ENCODE measurements around the gene KDELR3. TPM values are rescaled to one million over a fixed set of nuclear protein-coding genes. Genes with fewer than 3 reads are reported as not detected.

The KDELR3 gene
- total RNA-seq, 1 experiment from 2014 or later = 15.5 TPM

DNA sequence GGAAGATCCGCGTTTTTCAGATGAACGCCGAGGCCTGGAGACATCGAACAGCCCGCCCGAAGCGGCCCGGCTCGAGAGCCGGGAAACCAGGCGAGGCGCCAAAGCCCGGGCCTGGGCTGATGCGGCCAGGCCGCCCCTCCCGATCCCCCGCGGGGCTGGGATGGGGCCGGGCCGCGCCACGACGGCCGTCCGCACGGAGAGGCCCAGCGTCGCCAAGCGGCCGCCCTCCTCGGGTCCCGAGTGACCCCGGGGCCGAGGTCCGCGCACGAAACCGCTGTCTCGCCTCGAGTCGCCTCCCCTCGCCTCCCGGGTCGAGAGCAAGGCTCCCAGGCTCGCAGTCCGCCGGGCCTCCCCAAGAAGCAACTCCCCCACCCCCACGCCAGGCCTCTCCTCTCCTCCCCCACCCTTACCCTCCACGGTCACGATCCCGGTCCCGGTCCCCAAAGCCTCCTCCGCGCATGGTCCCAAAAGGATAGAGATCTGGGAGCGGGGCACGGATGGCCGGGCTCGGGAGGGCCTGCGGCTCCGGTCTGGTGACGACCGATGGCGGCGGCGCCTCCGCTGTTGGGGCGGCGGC is 37.7 kb downstream of the KDELR3 start:
- Histone ChIP-seq H3K9me3 (ENCODE audit: insufficient read depth, low read depth) (no peaks in the 10 kb centered on the region), H3K9me2 (ENCODE audit: insufficient read depth) (no peaks in the 10 kb centered on the region), H3K4me3 (peak overlapping the region; percentile 99), H3K4me1 (replicated peaks; ENCODE audit: insufficient read depth) (peaks cover 32% of the 10 kb centered on the region), H3K36me3 (ENCODE audit: low read depth) (peaks cover 44% of the 10 kb centered on the region), H3F3A (ENCODE audit: insufficient read depth, low read depth) (peaks cover 22% of the 10 kb centered on the region; the same call in 1 of the 2 replicates), H3K79me2 (ENCODE audit: low read depth) (peaks cover 54% of the 10 kb centered on the region), H3K4me2 (peak overlapping the region; percentile 97), H2AFZ (peak overlapping the region; percentile 89), H4K20me1 (ENCODE audit: insufficient read depth) (peaks cover 48% of the 10 kb centered on the region), H3K27ac (peak overlapping the region; percentile 96), H3K27me3 (ENCODE audit: insufficient read depth, low read depth) (no peaks in the 10 kb centered on the region)
- peak in 1 of 2 experiments; percentile 35 for DNase-seq
- ChIA-PET CTCF (no interaction called here), POLR2A (ENCODE audit: unreplicated experiment) (no interaction called here)
- TF ChIP-seq, protein P1, sequence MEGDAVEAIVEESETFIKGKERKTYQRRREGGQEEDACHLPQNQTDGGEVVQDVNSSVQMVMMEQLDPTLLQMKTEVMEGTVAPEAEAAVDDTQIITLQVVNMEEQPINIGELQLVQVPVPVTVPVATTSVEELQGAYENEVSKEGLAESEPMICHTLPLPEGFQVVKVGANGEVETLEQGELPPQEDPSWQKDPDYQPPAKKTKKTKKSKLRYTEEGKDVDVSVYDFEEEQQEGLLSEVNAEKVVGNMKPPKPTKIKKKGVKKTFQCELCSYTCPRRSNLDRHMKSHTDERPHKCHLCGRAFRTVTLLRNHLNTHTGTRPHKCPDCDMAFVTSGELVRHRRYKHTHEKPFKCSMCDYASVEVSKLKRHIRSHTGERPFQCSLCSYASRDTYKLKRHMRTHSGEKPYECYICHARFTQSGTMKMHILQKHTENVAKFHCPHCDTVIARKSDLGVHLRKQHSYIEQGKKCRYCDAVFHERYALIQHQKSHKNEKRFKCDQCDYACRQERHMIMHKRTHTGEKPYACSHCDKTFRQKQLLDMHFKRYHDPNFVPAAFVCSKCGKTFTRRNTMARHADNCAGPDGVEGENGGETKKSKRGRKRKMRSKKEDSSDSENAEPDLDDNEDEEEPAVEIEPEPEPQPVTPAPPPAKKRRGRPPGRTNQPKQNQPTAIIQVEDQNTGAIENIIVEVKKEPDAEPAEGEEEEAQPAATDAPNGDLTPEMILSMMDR (conservative IDR thresholded peaks at IDR 0.05) = peak; percentile 23; the same call in 1 of the 2 replicates
- TF ChIP-seq EZH2 (IDR thresholded peaks at IDR 0.05; ENCODE audit: low read depth) = no peak
- intact Hi-C loops (cut with micrococcal nuclease; ENCODE audit: unreplicated experiment) = loop anchor here (1.0 to 10.0 kb wide), 6 partner anchors 43 to 451 kb away; partner anchors contain the start of genes CBY1, CSNK1E, DMC1 and FAM227A
- no TSS peak for BruUV-seq (replicated peaks)

DNA sequence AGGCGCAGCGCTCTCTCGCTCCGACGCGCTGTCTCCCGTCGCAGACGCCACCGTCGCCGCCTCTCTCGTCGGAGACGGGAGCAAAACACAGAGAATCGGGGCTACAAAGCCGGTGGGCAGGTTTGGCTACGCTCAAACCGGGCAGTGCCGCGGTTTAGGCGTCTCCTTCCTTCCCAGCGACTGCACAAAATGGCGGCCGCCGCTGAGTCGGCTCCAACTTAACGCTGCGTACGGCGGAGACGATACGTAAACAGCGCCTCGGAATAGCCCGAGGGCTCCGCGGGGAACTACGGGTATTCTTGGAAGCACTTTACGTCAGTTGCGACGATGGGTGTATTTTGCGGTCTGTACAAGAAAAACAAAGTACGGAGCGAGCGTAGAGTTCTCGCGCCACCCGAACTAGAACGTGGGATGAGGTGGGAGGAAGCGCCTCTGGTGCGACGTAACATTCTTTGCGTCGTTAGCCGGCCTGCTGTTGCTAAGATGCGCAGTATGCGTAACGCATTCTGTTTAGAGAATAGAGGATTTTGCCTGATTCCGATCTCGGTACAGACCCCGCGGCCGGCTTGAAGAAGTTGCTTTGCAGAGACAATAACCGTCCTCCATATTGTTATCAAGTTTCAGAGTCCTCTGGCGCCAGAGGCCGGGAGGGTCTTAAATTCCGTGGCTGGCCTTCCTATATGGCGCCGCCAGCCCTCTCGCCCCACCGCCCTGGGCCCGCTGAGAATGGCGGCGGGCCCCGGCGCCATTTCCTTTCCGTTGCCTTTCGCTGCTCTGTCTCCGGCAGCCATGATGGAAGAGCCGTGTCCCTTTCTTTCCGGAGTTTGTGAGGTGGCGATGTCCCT is 38.4 kb downstream of the KDELR3 start, which contains the start of gene DDX17:
TSS of gene DDX17 (minus strand) at position 194 of the 845 bp plus-strand sequence.
- no peaks in the 10 kb centered on the region for H3K9me3 ChIP-seq (ENCODE audit: insufficient read depth, low read depth)
- H3F3A ChIP-seq (ENCODE audit: insufficient read depth, low read depth) = peaks cover 18% of the 10 kb centered on the region; the same call in 1 of the 2 replicates
- DNase-seq = peak; percentile 93 to 97
- peak within 1 kb of the TSS; percentile 99 for H3K4me3 ChIP-seq
- H2AFZ ChIP-seq = peak within 1 kb of the TSS; percentile 94
- H3K4me1 ChIP-seq (replicated peaks; ENCODE audit: insufficient read depth) = peaks cover 32% of the 10 kb centered on the region
- peaks cover 48% of the 10 kb centered on the region for H3K79me2 ChIP-seq (ENCODE audit: low read depth)
- peaks cover 41% of the 10 kb centered on the region for H4K20me1 ChIP-seq (ENCODE audit: insufficient read depth)
- peaks cover 39% of the 10 kb centered on the region for H3K36me3 ChIP-seq (ENCODE audit: low read depth)
- CTCF ChIA-PET = no interaction called here
- intact Hi-C loops (cut with micrococcal nuclease; ENCODE audit: unreplicated experiment) = loop anchor here (1.0 to 10.0 kb wide), 6 partner anchors 42 to 452 kb away; partner anchors contain the start of genes CBY1, CSNK1E, DMC1 and FAM227A
- TF ChIP-seq EZH2 (IDR thresholded peaks at IDR 0.05; ENCODE audit: low read depth) = no peak
- TF ChIP-seq, protein P1 (conservative IDR thresholded peaks at IDR 0.05) = 0 out of 2 replicates have a peak, but pooled peaks have one; percentile 13
- POLR2A ChIA-PET (ENCODE audit: unreplicated experiment) = no interaction called here
- peak within 1 kb of the TSS; percentile 97 for H3K4me2 ChIP-seq
- H3K27me3 ChIP-seq (ENCODE audit: insufficient read depth, low read depth) = no peaks in the 10 kb centered on the region
- H3K27ac ChIP-seq = peak within 1 kb of the TSS; percentile 96
- no peaks in the 10 kb centered on the region for H3K9me2 ChIP-seq (ENCODE audit: insufficient read depth)
- BruUV-seq (replicated peaks) = no TSS peak

DNA sequence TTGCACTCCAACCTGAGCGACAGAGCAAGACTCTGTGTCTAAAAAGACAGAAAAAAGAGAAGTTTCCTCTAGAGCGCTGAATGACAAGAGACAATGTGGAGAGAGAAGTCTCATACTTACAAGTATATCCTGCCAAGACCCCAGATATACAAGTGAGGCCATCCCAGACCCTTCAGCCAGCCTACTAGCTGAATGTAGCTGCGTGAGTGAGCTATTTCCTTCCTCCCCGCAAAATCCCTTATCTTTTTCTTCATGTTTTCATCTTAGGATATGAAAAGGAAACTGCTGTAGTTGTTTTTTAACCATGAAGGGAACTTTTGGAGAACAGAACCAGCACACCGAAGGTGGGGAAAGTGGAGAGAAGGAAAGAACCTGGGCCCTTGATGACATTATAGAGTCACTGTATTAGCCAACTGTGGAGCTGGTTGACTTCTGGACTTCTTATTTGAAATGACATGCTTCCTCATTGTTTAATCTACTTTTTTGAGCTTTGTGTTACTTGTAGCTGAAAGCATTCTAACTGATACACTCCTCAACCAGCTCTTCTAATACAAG is 42.6 kb downstream of the KDELR3 start:
- H3K4me2 ChIP-seq = no peak overlapping the region
- H4K20me1 ChIP-seq (ENCODE audit: insufficient read depth) = no peaks in the 10 kb centered on the region
- H3K9me3 ChIP-seq (ENCODE audit: insufficient read depth, low read depth) = no peaks in the 10 kb centered on the region
- H3K36me3 ChIP-seq (ENCODE audit: low read depth) = no peaks in the 10 kb centered on the region
- H3K27ac ChIP-seq = no peak overlapping the region
- H3K79me2 ChIP-seq (ENCODE audit: low read depth) = peaks cover 6% of the 10 kb centered on the region
- H3F3A ChIP-seq (ENCODE audit: insufficient read depth, low read depth) = peaks cover 5% of the 10 kb centered on the region; the same call in 1 of the 2 replicates
- H3K4me3 ChIP-seq = no peak overlapping the region
- intact Hi-C loops (cut with micrococcal nuclease; ENCODE audit: unreplicated experiment) = no loop called here
- no peak overlapping the region for H2AFZ ChIP-seq
- DNase-seq = no peak
- H3K4me1 ChIP-seq (replicated peaks; ENCODE audit: insufficient read depth) = peaks cover 13% of the 10 kb centered on the region
- H3K9me2 ChIP-seq (ENCODE audit: insufficient read depth) = no peaks in the 10 kb centered on the region
- CTCF ChIA-PET = interaction anchor here (0.6 kb wide), 1 partner anchor 60 kb away, joined by 6 read pairs; the partner anchor contains the start of gene DMC1
- no TSS peak for BruUV-seq (replicated peaks)
- H3K27me3 ChIP-seq (ENCODE audit: insufficient read depth, low read depth) = no peaks in the 10 kb centered on the region
- no peak for TF ChIP-seq EZH2 (IDR thresholded peaks at IDR 0.05; ENCODE audit: low read depth)
- TF ChIP-seq, protein P1 (conservative IDR thresholded peaks at IDR 0.05) = no peak
- POLR2A ChIA-PET (ENCODE audit: unreplicated experiment) = interaction anchor here (0.6 to 0.7 kb wide), 2 partner anchors 25 to 131 kb away, joined by 4 to 7 read pairs; no protein-coding TSS in a partner anchor

All from PC-9 (cell line).